H9 (cell line): Measurements from ENCODE around the gene ADAM19. TPM values are rescaled to one million over a fixed set of nuclear protein-coding genes. Genes with fewer than 3 reads are reported as not detected.

Experiments
- DNase-seq: peaks from one replicate; pipeline ENCODE4 v3.0.0-alpha.2; 2017
- H2AFZ ChIP-seq: one replicate; pipeline ENCODE4 v1.6.1; 2013; ENCODE audit warnings: mild to moderate bottlenecking, low read length, control low read depth, moderate library complexity
- H2AK5ac ChIP-seq: 2 replicates; pipeline ENCODE4 v1.6.1; 2013; ENCODE audit warnings: low read length, control low read depth, mixed read lengths; ENCODE audit not compliant: insufficient read length
- H2BK120ac ChIP-seq: one replicate; pipeline ENCODE4 v1.6.1; 2013; ENCODE audit warnings: low read depth, mild to moderate bottlenecking, low read length, control low read depth, inconsistent platforms; ENCODE audit not compliant: poor library complexity, severe bottlenecking
- H2BK12ac ChIP-seq: 2 replicates; pipeline ENCODE4 v1.6.1; 2013; ENCODE audit warnings: low read length, control low read depth, mixed read lengths, low read depth; ENCODE audit not compliant: insufficient read length
- H2BK15ac ChIP-seq: 2 replicates; pipeline ENCODE4 v1.6.1; 2013; ENCODE audit warnings: low read depth, low read length, control low read depth
- H2BK20ac ChIP-seq: one replicate; pipeline ENCODE4 v1.6.1; 2013; ENCODE audit warnings: low read depth, mild to moderate bottlenecking, low read length, control low read depth, inconsistent platforms; ENCODE audit not compliant: poor library complexity, severe bottlenecking
- H2BK5ac ChIP-seq: 2 replicates; pipeline ENCODE4 v1.6.1; 2013; ENCODE audit warnings: low read length, control low read depth, mixed read lengths; ENCODE audit not compliant: insufficient read length
- H3K14ac ChIP-seq: 2 replicates; pipeline ENCODE4 v1.6.1; 2013; ENCODE audit warnings: low read length, control low read depth; ENCODE audit not compliant: insufficient read depth
- H3K18ac ChIP-seq: 2 replicates; pipeline ENCODE4 v1.6.1; 2013; ENCODE audit warnings: low read depth, mild to moderate bottlenecking, mixed read lengths, low read length, control low read depth; ENCODE audit not compliant: insufficient read length
- H3K23ac ChIP-seq: 2 replicates; pipeline ENCODE4 v1.6.1; 2013; ENCODE audit warnings: low read length, control low read depth, mixed read lengths, low read depth; ENCODE audit not compliant: insufficient read length
- H3K23me2 ChIP-seq: 2 replicates; pipeline ENCODE4 v1.6.1; 2013; ENCODE audit warnings: low read depth, mild to moderate bottlenecking, mixed read lengths, low read length, control low read depth; ENCODE audit not compliant: insufficient read length, poor library complexity, severe bottlenecking
- H3K27ac ChIP-seq: 2 replicates; pipeline ENCODE4 v1.5.1; 2013; ENCODE audit warnings: low read length, control low read depth, mixed read lengths, low read depth; ENCODE audit not compliant: insufficient read length
- H3K27me3 ChIP-seq: 2 replicates; pipeline ENCODE4 v1.6.1; 2013; ENCODE audit warnings: low read length, control low read depth, inconsistent platforms; ENCODE audit not compliant: insufficient read depth
- H3K4ac ChIP-seq: 2 replicates; pipeline ENCODE4 v1.6.1; 2013; ENCODE audit warnings: low read depth, mild to moderate bottlenecking, control low read depth, inconsistent platforms, low read length, moderate library complexity
- H3K4me1 ChIP-seq: 2 replicates; pipeline ENCODE4 v1.6.1; 2013; ENCODE audit warnings: low read length, control low read depth, inconsistent platforms; ENCODE audit not compliant: insufficient read depth
- H3K4me2 ChIP-seq: 2 replicates; pipeline ENCODE4 v1.6.1; 2013; ENCODE audit warnings: low read length, control low read depth, mixed read lengths; ENCODE audit not compliant: insufficient read length, insufficient read depth
- H3K56ac ChIP-seq: 2 replicates; pipeline ENCODE4 v1.6.1; 2013; ENCODE audit warnings: low read depth, mild to moderate bottlenecking, mixed read lengths, low read length, control low read depth; ENCODE audit not compliant: insufficient read length
- H3K79me1 ChIP-seq: 2 replicates; pipeline ENCODE4 v1.6.1; 2013; ENCODE audit warnings: low read depth, mild to moderate bottlenecking, moderate library complexity, low read length, control low read depth, inconsistent platforms; ENCODE audit not compliant: insufficient read depth, poor library complexity, severe bottlenecking
- H3K79me2 ChIP-seq: 2 replicates; pipeline ENCODE4 v1.6.1; 2013; ENCODE audit warnings: low read length, control low read depth, inconsistent platforms; ENCODE audit not compliant: insufficient read depth
- H3K9ac ChIP-seq: 2 replicates; pipeline ENCODE4 v1.6.1; 2013; ENCODE audit warnings: low read length, control low read depth, mixed read lengths; ENCODE audit not compliant: insufficient read length; ENCODE audit errors: extremely low read depth
- H3K9me3 ChIP-seq: one replicate; pipeline ENCODE4 v1.6.1; 2013; ENCODE audit warnings: low read depth, low read length, inconsistent platforms; ENCODE audit not compliant: control insufficient read depth
- H3T11ph ChIP-seq: one replicate; pipeline ENCODE4 v1.6.1; 2013; ENCODE audit warnings: mild to moderate bottlenecking, low read length, control low read depth, inconsistent platforms
- H4K20me1 ChIP-seq: one replicate; pipeline ENCODE4 v1.6.1; 2013; ENCODE audit not compliant: control insufficient read depth, insufficient read length, insufficient read depth
- H4K5ac ChIP-seq: 2 replicates; pipeline ENCODE4 v1.6.1; 2013; ENCODE audit warnings: low read depth, mild to moderate bottlenecking, mixed read lengths, low read length, control low read depth; ENCODE audit not compliant: insufficient read length
- H4K8ac ChIP-seq: replicated peaks from 2 replicates; pipeline ENCODE4 v1.6.1; 2013; ENCODE audit warnings: low read length, control low read depth, mixed read lengths, low read depth; ENCODE audit not compliant: insufficient read length
- H4K91ac ChIP-seq: 2 replicates; pipeline ENCODE4 v1.6.1; 2013; ENCODE audit warnings: low read depth, mild to moderate bottlenecking, moderate library complexity, mixed read lengths, low read length, control low read depth; ENCODE audit not compliant: insufficient read length
- H3K27ac Mint-ChIP-seq, 3 experiments: 2 replicates in 2 of 3; 3 replicates in 1 of 3; pipeline ENCODE4 v1.8.0; 2020 to 2021; ENCODE audit warnings: mixed read lengths in 3 of 3, mild to moderate bottlenecking in 1 of 3, moderate library complexity in 1 of 3
- H3K27me3 Mint-ChIP-seq: 2 replicates; pipeline ENCODE4 v1.8.0; 2021; ENCODE audit warnings: low read depth, mild to moderate bottlenecking, moderate library complexity, mixed read lengths
- H3K36me3 Mint-ChIP-seq, 3 experiments: 2 replicates in 2 of 3; 3 replicates in 1 of 3; pipeline ENCODE4 v1.8.0; 2020 to 2021; ENCODE audit warnings: low read depth in 3 of 3, mixed read lengths in 3 of 3; ENCODE audit not compliant: insufficient read depth in 1 of 3
- H3K4me1 Mint-ChIP-seq, 2 experiments: 2 replicates each; pipeline ENCODE4 v1.8.0; 2020; ENCODE audit warnings: mixed read lengths in 2 of 2
- H3K4me3 Mint-ChIP-seq, 2 experiments: 2 replicates in 1 of 2; 3 replicates in 1 of 2; pipeline ENCODE4 v1.8.0; 2020 to 2021; ENCODE audit warnings: mild to moderate bottlenecking in 2 of 2, mixed read lengths in 2 of 2, moderate library complexity in 1 of 2
- H3K9me3 Mint-ChIP-seq, 2 experiments: 2 replicates in 1 of 2; 3 replicates in 1 of 2; pipeline ENCODE4 v1.8.0; 2020; ENCODE audit warnings: mild to moderate bottlenecking in 2 of 2, mixed read lengths in 2 of 2, moderate library complexity in 1 of 2
- CTCF ChIP-seq: fragments of 200-600 bp; sonication (generic); conservative IDR thresholded peaks from 3 replicates; pipeline ENCODE4 v1.8.0; 2021; ENCODE audit warnings: antibody characterized with exemption, mild to moderate bottlenecking
- WGBS: extraction: QIAGEN DNeasy Blood & Tissue Kit; methylation state at CpG from one replicate; pipeline ENCODE4 v1.1.7; 2013; ENCODE audit warnings: missing lambda C conversion rate, low lambda C conversion rate, mixed read lengths; ENCODE audit not compliant: insufficient read length; ENCODE audit errors: extremely low coverage; 5-methylcytosine and 5-hydroxymethylcytosine counted together
- total RNA-seq: library from RNA; stranded (reverse); gene quantifications from 2 replicates; pipeline ENCODE4 v1.2.1, GENCODE V29; 2021

The ADAM19 gene
- total RNA-seq, 1 experiment from 2014 or later, result 9.9 TPM

GRCh38 chr5:157481265-157481664 is 94.3 kb downstream of the ADAM19 start:
- H2AK5ac ChIP-seq, result no peak overlapping the region
- no peak overlapping the region for H2BK120ac ChIP-seq
- Mint-ChIP-seq H3K4me3 (no peak overlapping the region), H3K9me3 (no peaks in the 10 kb centered on the region), H3K27me3 (no peaks in the 10 kb centered on the region), H3K27ac (no peak overlapping the region), H3K36me3 (peaks cover 5 to 15% (median 15%) of the 10 kb centered on the region in 3 experiments; a peak in 6 of 7 replicates), H3K4me1 (peaks cover 20% of the 10 kb centered on the region in 2 experiments)
- H3K79me1 ChIP-seq, result no peaks in the 10 kb centered on the region
- H3T11ph ChIP-seq, result no peak overlapping the region
- H3K79me2 ChIP-seq, result no peaks in the 10 kb centered on the region
- H3K18ac ChIP-seq, result no peak overlapping the region
- DNase-seq, result no peak
- H3K14ac ChIP-seq, result no peak overlapping the region; the same call in 1 of the 2 replicates
- no peak overlapping the region for H2BK20ac ChIP-seq
- no peak overlapping the region for H3K4me2 ChIP-seq
- H3K9ac ChIP-seq, result no peak overlapping the region
- no peak overlapping the region for H2BK5ac ChIP-seq
- no peak overlapping the region for H4K91ac ChIP-seq
- no peak overlapping the region for H2BK12ac ChIP-seq
- no peak overlapping the region for H3K4ac ChIP-seq
- no peak overlapping the region for H3K56ac ChIP-seq
- H3K27me3 ChIP-seq, result no peaks in the 10 kb centered on the region
- TF ChIP-seq CTCF, result no peak
- no peak overlapping the region for H3K23ac ChIP-seq
- no peak overlapping the region for H4K8ac ChIP-seq
- no peaks in the 10 kb centered on the region for H3K23me2 ChIP-seq
- no peak overlapping the region for H2BK15ac ChIP-seq
- H3K9me3 ChIP-seq, result no peaks in the 10 kb centered on the region
- no peak overlapping the region for H2AFZ ChIP-seq
- no peak overlapping the region for H4K5ac ChIP-seq
- H3K4me1 ChIP-seq, result peaks cover 5% of the 10 kb centered on the region; the same call in 1 of the 2 replicates
- WGBS, result no CpG with 5 or more reads among the region's 4 CpGs
- H3K27ac ChIP-seq, result no peak overlapping the region
- H4K20me1 ChIP-seq, result no peaks in the 10 kb centered on the region
